Ovary (tissue), 9 donors: ENCODE measurements around the gene FUT2. TPM values are rescaled to one million over a fixed set of nuclear protein-coding genes. Genes with fewer than 3 reads are reported as not detected.

Experiments used
- DNase-seq, 5 donors: peaks; one replicate each; pipeline ENCODE4 v3.0.0-alpha.2; 2019 to 2020
- H3K27ac ChIP-seq, 2 donors: fragments of 200-600 bp; one replicate each; pipeline versions ENCODE4 v1.5.1 to v1.8.0; 2019 to 2022
- H3K27me3 ChIP-seq: fragments of 200-600 bp; one replicate; pipeline ENCODE4 v1.8.0; 2022
- H3K36me3 ChIP-seq: fragments of 200-600 bp; sonication (generic); one replicate; pipeline ENCODE4 v1.5.1; 2019
- H3K4me1 ChIP-seq: one replicate; pipeline ENCODE4 v1.8.1; 2013; ENCODE audit warnings: mild to moderate bottlenecking, moderate library complexity; ENCODE audit not compliant: insufficient read depth
- H3K4me3 ChIP-seq: fragments of 200-600 bp; sonication (generic); one replicate; pipeline ENCODE4 v1.5.1; 2017
- H3K9me3 ChIP-seq, 2 donors: fragments of 200-600 bp in 1 of 2; sonication (generic) in 1 of 2; one replicate each; pipeline versions ENCODE4 v1.5.1 to v1.8.1; 2013 to 2019; ENCODE audit warnings: mild to moderate bottlenecking in 1 of 2, moderate library complexity in 1 of 2
- CTCF ChIP-seq, 3 donors: fragments of 450-650 bp in 2 of 3; fragments of 200-600 bp in 1 of 3; IDR thresholded peaks; one replicate each; pipeline versions ENCODE4 v1.5.1 to v1.8.0; 2016 to 2022; ENCODE audit warnings: antibody characterized with exemption in 3 of 3, mild to moderate bottlenecking in 1 of 3
- EP300 ChIP-seq: sonication (generic); formaldehyde crosslinking; IDR thresholded peaks from one replicate; pipeline ENCODE4 v1.6.1; 2017; ENCODE audit warnings: antibody characterized with exemption
- POLR2A ChIP-seq: fragments of 450-650 bp; IDR thresholded peaks from one replicate; pipeline ENCODE4 v1.6.1; 2017; ENCODE audit warnings: antibody characterized with exemption, mild to moderate bottlenecking, moderate library complexity
- WGBS, 3 donors: extraction: QIAGEN DNeasy Blood & Tissue Kit in 1 of 3; methylation state at CpG; one replicate each; pipeline versions ENCODE4 v1.1.5 to v1.1.7; 2013 to 2017; 5-methylcytosine and 5-hydroxymethylcytosine counted together
- intact Hi-C, 4 donors: fragments of 100-400 bp; cut with DNase I; formaldehyde crosslinking; loops; one replicate each; pipeline versions ENCODE4 v1.11.0 to v1.15.1; 2022 to 2023
- polyA plus RNA-seq, 2 donors: library from polyadenylated mRNA; stranded (reverse); fragments of 200-250 nt in 1 of 2; fragments of 350-450 nt in 1 of 2; fragmentation: Illumina TruSeq in 1 of 2; extraction: RNeasy Lipid Tissue Mini Kit (QIAGEN cat#74804) in 1 of 2; gene quantifications; one replicate each; pipeline ENCODE4 v1.2.3, GENCODE V29; 2013 to 2014
- total RNA-seq, 7 donors: library from RNA; depleted of rRNA in 2 of 7; stranded (reverse); fragments of >200 nt in 2 of 7; fragmentation: NEBNext Ultra II Directional in 3 of 7; extraction: Animal tissue kit (Norgen Biotek cat#: 25700) in 3 of 7; gene quantifications; one replicate each; pipeline versions ENCODE4 v1.1.0 to v1.2.4, GENCODE V29; 2016 to 2023
- donor health status: DM: no; HTN: no; CAD: no; lungs with moderate emphysema.
- donor health status: DM: no; HTN: no; CAD: no.
- donor health status: Bipolar disorder and iron deficiency.
- donor health status: DM: yes; HTN: yes; CAD: no.
- donor health status: DM: no; HTN: no; CAD: no.
- donor health status: DM: yes; HTN: yes; CAD: no.

The FUT2 gene
- total and polyA plus RNA-seq, 9 donors = 0.10 to 2.5 (median 1.5) TPM; not detected in 2

DNA sequence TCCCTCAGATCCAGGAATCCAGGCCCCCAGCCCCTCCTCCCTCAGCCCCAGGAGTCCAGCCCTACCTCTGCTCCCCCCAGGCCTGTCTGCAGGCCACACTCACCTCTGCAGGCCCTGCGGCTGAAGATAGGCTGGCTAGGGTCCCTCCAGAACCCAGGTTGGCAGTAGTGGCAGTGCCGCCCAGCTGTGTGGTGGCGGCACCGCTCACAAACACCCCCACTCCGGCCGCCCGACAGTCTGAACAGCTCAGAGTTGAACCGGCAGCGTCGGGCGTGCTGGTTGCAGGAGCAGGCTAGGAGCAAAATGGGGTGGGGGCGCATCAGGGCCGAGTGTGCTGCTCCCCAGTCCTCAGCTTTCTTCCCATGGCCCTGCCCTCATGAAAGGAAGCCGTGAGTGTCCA is 31.3 kb upstream of the FUT2 start:
- no peaks in the 10 kb centered on the region for H3K4me1 ChIP-seq
- H3K27ac ChIP-seq = no peak overlapping the region
- no peak for DNase-seq
- no peaks in the 10 kb centered on the region for H3K9me3 ChIP-seq
- H3K27me3 ChIP-seq = no peaks in the 10 kb centered on the region
- H3K36me3 ChIP-seq = no peaks in the 10 kb centered on the region
- WGBS, 3 donors = 79 to 93% (median 88%) methylated on average over 13 to 14 of the region's 14 CpGs
- H3K4me3 ChIP-seq = no peak overlapping the region
- intact Hi-C loops = no loop called here
- TF ChIP-seq EP300 (no peak), POLR2A (no peak), CTCF (IDR thresholded peaks at IDR 0.05) (no peak)

DNA sequence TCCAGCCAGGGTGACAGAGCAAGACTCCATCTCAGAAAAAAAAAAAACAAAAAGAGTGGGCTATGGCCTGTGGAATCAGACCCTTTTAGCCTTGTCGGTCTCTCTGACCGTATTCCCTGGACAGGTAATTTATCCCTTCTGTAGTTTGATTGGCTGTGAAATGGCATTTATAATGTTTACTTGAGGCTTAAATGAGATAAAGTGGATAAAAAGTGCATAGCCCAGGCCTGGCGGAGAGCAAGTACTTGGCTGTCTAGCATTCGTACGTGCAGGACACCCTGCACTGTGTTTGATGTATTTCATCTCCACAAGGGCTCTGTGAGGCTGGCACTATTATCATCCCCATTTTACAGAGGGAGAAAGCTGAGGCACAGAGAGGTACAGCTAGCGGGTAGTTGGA is 30.0 kb upstream of the FUT2 start:
- no peak overlapping the region for H3K4me3 ChIP-seq
- DNase-seq = no peak
- 86 to 95% (median 91%) methylated on average over 6 of the region's 6 CpGs for WGBS, 3 donors
- no peak overlapping the region for H3K27ac ChIP-seq
- intact Hi-C loops = no loop called here
- H3K4me1 ChIP-seq = no peaks in the 10 kb centered on the region
- H3K27me3 ChIP-seq = no peaks in the 10 kb centered on the region
- no peaks in the 10 kb centered on the region for H3K9me3 ChIP-seq
- TF ChIP-seq EP300 = no peak
- no peak for TF ChIP-seq CTCF (IDR thresholded peaks at IDR 0.05)
- no peak for TF ChIP-seq POLR2A
- no peaks in the 10 kb centered on the region for H3K36me3 ChIP-seq

- Histone ChIP-seq H3K36me3 (no peaks in the 10 kb centered on the region), H3K9me3 (no peaks in the 10 kb centered on the region), H3K27me3 (no peaks in the 10 kb centered on the region), H3K4me3 (no peak overlapping the region), H3K4me1 (no peaks in the 10 kb centered on the region), H3K27ac (no peak overlapping the region)
- intact Hi-C loops = no loop called here
- DNase-seq = no peak
- no peak for TF ChIP-seq CTCF (IDR thresholded peaks at IDR 0.05)
- 68 to 81% (median 68%) methylated on average over 3 of the region's 3 CpGs for WGBS, 3 donors
Observed at GRCh38 chr19:48668332-48668731, 27.4 kb upstream of the FUT2 start.

- no peak overlapping the region for H3K4me3 ChIP-seq
- intact Hi-C loops = no loop called here
- no peak overlapping the region for H3K27ac ChIP-seq
- TF ChIP-seq CTCF (IDR thresholded peaks at IDR 0.05) (no peak), EP300 (no peak), POLR2A (no peak)
- no peak for DNase-seq
- no peaks in the 10 kb centered on the region for H3K36me3 ChIP-seq
- WGBS, 3 donors = 90 to 96% (median 94%) methylated on average over 2 of the region's 2 CpGs
- no peaks in the 10 kb centered on the region for H3K27me3 ChIP-seq
- no peaks in the 10 kb centered on the region for H3K9me3 ChIP-seq
- H3K4me1 ChIP-seq = no peaks in the 10 kb centered on the region
Observed at GRCh38 chr19:48668761-48669160, 27.0 kb upstream of the FUT2 start.
